Renal cortex interstitium (tissue), 15 donors: ENCODE results near the gene NUFIP1. TPM values are rescaled to one million over a fixed set of nuclear protein-coding genes. Genes with fewer than 3 reads are reported as not detected.
"Not testable (repeated sequence)": the region's sequence is repeated elsewhere in the genome, so short reads cannot be mapped to it uniquely, and the experiment has no call there.

ENCODE experiments used
- DNase-seq, 11 donors: peaks; one replicate each; pipeline ENCODE4 v3.0.0-alpha.2; 2013; ENCODE audit warnings: low read depth in 9 of 11, low spot score in 4 of 11; ENCODE audit errors: extremely low read depth in 1 of 11
- long read RNA-seq, 16 experiments: transcript quantifications; one replicate each; lab custom pipeline, GENCODE V29; 2026
- polyA plus RNA-seq, 3 donors: library from polyadenylated mRNA; unstranded; fragments of 120-200 nt; gene quantifications; one replicate each; pipeline ENCODE4 v1.2.1, GENCODE V29; 2013; ENCODE audit not compliant: insufficient read length in 3 of 3

The NUFIP1 gene
- 10 to 100 TPM; 11.3 to 14.9 (median 12.5) TPM for polyA plus RNA-seq
- long read RNA-seq, donor 1, partial matches to known transcripts, result 0 of 1 reads
- long read RNA-seq, donor 1, other reads (novel, unspliced or antisense), result 0 of 1 reads
- long read RNA-seq, donor 2, partial matches to known transcripts, result 0 of 1 reads
- long read RNA-seq, donor 2, other reads (novel, unspliced or antisense), result 0 of 1 reads
- long read RNA-seq, donor 3, transcript NUFIP1-201 (10 exons, 3,492 nt), result major isoform, 6 of 6 reads
- long read RNA-seq, donor 3, partial matches to known transcripts, result 0 of 6 reads
- long read RNA-seq, donor 3, other reads (novel, unspliced or antisense), result 0 of 6 reads
- long read RNA-seq, donor 4, partial matches to known transcripts, result 0 of 1 reads
- long read RNA-seq, donor 4, other reads (novel, unspliced or antisense), result 0 of 1 reads
- long read RNA-seq, donor 5, result 0 reads
- long read RNA-seq, donor 6, transcript NUFIP1-201 (10 exons, 3,492 nt), result major isoform, 5 of 5 reads
- long read RNA-seq, donor 6, partial matches to known transcripts, result 0 of 5 reads
- long read RNA-seq, donor 6, other reads (novel, unspliced or antisense), result 0 of 5 reads
- long read RNA-seq, donor 7, partial matches to known transcripts, result 0 of 3 reads
- long read RNA-seq, donor 7, other reads (novel, unspliced or antisense), result 0 of 3 reads
- long read RNA-seq, donor 8, result 0 reads
- long read RNA-seq, donor 9, partial matches to known transcripts, result 5 of 7 reads
- long read RNA-seq, donor 9, other reads (novel, unspliced or antisense), result 0 of 7 reads
- long read RNA-seq, donor 10, partial matches to known transcripts, result 0 of 3 reads
- long read RNA-seq, donor 10, other reads (novel, unspliced or antisense), result 0 of 3 reads
- long read RNA-seq, donor 11, partial matches to known transcripts, result 0 of 2 reads
- long read RNA-seq, donor 11, other reads (novel, unspliced or antisense), result 0 of 2 reads
- long read RNA-seq, donor 12, partial matches to known transcripts, result 0 of 2 reads
- long read RNA-seq, donor 12, other reads (novel, unspliced or antisense), result 0 of 2 reads
- long read RNA-seq, donor 13, result 0 reads
- long read RNA-seq, donor 14, partial matches to known transcripts, result 0 of 2 reads
- long read RNA-seq, donor 14, other reads (novel, unspliced or antisense), result 0 of 2 reads
- long read RNA-seq, donor 15, result 0 reads
- long read RNA-seq, donor 16, transcript NUFIP1-201 (10 exons, 3,492 nt), result major isoform, 10 of 10 reads
- long read RNA-seq, donor 16, partial matches to known transcripts, result 0 of 10 reads
- long read RNA-seq, donor 16, other reads (novel, unspliced or antisense), result 0 of 10 reads

DNA sequence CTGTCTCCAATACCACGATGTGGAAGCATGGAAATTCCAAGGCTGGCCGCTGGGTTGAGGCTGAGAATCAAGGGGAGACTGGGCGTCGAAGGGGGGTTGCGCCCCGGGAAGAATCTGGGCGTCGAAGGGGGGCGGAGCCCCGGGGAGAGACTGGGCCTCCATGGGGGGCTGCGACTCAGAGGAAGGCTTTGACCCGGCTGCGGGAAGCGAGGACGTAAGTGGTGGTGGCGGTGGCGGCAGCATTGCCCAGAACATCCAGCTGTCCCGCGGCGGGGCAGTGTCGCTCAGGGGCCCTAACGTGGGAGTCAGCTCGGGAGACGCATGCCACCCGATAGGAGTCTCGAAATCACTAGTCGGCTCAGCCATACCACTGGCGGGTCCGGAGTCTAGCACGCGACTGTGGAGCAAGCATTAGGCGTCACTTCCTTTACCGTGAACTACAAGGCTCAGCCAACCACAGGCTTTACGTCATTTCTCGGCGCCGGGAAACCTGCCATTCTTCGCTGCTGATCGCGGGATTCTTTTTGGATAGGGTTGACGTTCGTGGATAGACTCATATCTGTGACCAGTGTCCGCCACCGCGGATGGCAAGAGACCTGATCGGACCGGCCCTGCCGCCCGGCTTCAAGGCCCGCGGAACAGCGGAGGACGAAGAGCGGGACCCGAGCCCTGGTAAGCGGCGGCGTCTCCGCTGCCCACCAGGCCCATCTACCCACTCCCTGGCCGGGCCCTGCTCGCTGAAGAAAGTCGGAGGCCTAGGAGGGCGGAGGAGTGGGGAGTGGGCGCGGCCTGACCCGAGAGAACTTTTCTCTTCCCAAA lies at the start of gene NUFIP1, which contains the start of gene GPALPP1:
Gene NUFIP1 (minus strand): TSS at position 401 of the 819 bp plus-strand sequence. CDS start 35 bp downstream, at position 366.
Gene GPALPP1 (plus strand): TSS at position 468 of the 819 bp plus-strand sequence. CDS start 117 bp downstream, at position 585.
- DNase-seq, result peak; percentile 82 to 95 (median 92)

DNA sequence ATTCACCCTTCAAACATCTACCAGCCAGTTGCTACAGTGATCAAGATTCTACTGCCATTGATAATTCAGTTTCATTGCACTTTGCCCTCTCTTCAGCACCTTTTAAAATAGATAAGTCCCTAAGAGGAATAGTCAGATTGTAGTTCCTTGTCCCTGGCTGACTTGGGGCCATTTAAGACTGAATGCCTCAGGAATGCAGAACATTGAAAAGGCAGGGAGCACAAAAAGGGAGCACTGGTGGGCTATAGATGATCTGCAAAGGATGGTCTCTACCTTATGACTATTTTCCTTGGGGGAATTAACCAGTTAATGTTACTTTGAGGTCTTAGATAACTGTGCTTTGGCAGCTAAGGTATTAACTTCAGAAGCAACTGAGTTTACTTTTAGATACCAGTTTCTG lies 46.9 kb upstream of the NUFIP1 start:
- DNase-seq, result no peak

DNA sequence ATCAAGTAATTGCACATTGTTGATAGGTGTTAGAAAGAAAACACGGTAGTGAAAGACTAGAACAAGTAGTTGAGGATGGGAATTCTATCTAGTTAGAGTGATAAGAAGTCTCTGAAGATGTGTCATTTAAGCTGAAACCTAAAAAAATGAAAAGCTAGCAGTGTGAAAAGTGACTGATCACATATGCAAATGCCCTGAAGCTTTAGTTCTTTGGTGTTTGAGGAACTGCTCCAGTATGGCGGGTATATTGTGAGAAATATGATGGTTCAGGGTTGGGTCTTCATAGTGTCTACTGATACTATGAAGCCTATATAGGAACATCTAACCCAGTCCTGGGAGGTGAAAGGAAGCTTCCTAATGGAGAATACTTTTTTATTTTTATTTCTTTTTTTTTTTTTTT lies 45.1 kb upstream of the NUFIP1 start:
- DNase-seq, result no peak

DNA sequence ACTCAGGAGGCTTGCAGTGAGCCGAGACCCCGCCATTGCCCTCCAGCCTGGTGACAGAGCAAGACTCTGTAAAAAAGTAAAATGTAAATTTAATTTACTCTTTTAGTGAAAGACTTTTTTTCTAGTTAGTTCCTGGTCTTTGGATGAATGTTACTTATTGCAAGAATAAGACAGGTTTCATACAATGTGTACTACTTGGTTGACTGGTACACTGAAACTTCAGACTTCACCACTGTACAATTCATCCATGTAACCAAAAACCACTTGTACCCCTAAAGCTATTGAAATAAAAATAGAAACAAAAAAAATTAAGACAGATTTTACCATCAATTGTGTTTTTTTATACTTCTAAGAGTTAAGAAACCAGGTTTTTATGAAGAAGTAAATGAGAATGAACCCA lies 35.6 kb upstream of the NUFIP1 start:
- DNase-seq, result no peak

DNA sequence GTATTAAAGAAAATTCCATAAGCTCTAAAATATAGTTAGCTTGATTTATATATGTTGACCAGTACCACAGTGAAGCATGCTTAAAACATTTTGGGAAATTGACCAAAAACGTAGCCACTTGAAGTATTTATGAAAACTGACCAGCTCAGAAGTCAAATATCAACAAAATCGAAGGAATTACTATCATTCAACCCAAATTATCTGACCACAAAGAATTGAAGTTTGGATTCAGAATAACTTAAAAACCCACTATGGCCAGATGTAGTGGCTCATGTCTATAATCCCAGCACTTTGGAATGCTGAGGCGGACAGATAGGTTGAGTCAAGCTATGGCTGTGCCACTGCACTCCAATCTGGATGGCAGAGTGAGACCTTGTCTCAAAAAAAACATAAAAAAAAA lies 32.0 kb upstream of the NUFIP1 start:
- no peak for DNase-seq

DNA sequence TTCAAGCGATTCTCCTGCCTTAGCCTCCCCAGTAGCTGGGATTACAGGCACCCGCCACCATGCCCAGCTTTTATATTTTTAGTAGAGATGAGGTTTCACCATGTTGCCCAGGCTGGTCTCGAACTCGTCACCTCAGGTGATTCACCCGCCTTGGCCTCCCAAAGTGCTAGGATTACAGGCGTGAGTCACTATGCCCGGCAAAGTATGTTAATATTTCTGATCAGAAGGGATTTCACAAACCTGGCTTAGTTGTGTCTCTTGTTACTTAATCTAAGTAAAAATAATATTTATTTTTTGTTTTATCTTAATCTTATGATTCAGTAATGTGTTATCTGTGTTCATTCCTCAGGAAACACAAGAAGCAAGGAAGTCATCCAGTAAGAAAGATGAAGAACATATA lies 30.7 kb upstream of the NUFIP1 start:
- DNase-seq, result not testable (repeated sequence)

DNA sequence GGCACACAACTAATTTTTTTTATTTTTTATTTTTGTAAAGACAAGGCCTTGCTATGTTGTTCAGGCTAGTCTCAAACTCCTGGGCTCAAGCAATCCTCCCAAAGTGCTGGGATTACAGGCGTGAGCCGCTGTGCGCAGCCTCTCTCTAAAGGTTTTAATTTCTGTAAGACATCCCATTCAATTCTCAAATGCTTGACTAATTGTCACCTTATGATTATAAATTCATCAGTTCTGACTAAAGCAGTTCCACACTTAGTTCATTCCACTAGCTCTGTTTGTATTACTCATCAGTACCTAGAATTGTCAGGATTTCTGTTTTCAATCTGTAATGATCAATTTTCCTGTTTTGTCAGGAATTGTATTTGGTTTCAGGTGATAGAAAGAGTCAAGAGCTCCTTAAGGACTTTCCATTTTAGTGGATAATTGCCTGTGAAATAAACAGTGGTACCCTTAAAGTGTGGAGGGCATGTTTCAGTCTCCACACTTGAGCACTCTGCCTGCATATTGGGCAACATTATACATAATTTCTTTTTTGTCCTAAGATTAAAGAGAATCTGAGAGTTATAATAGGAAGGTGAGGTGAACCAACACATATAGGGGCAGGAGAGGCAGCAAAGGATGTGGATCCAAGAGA lies 27.6 kb upstream of the NUFIP1 start:
- DNase-seq, result no peak

DNA sequence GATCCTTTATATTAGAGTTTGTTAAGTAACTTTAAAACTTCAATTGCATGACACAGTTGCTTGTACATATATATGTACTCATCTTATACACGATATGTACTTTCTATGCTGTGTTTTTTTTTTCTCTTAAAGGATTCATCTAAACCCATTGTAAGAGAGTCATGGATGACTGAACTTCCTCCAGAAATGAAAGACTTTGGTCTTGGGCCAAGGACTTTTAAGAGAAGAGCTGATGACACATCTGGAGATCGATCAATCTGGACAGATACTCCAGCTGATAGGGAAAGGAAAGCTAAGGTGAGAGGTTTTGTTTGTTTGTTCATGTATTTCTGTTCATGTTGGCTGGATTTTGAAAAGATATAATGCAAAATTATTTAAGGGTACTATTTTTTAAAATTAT lies 26.0 kb upstream of the NUFIP1 start:
- DNase-seq, result peak in 1 of 11 donors; percentile 5

DNA sequence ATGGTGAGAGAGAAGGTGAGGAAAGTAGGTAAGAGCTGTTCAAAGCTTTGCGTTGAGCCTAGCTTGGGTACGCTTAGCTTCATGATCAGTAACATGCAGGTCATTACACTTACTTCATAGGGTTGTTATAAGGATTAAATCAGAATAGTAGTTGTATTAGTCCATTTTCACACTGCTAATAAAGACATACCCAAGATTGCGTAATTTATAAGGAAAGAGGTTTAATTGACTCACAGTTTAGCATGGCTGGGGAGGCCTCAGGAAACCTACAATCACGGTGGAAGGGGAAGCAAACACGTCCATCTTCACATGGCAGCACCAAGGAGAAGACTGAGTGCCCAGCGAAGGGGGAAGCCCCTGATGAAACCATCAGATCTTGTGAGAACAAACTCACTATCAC lies 21.9 kb upstream of the NUFIP1 start:
- DNase-seq, result no peak

DNA sequence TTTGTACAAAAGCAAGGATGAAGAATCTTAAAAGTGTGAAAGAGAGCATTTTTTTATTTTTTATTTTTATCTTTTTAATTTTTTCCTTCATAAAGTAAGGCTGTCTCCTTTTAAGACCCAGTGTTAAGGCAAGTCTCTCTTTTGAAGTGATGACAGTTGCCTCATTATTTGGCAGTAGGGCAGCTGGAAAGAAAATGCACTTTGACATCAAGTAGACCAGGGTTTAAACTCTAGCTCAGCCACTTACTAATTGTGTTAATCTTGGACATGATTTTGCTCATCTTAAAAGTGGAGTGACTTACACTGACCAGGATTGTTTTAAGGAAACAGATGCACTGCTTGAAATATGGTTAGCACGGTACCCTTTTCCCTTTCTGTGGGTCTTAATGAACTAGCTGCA lies 18.6 kb upstream of the NUFIP1 start:
- no peak for DNase-seq

DNA sequence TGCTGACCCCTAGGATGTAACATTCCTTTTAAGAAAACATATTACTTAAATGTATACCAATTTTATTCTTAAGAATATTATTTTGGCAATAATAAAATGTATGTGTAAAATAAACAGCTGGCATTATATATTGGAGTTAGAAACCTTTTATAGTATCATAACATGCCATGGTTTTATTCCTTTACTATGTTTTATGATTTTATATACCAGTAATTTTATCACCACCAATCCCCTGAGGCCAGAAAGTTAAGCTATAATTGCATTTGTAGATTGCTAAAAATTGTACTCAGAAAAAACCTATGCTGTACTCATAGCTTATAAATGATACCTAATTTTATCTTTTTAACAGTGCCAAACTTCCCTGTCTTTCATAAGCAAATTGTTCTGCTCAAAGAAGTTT lies 18.0 kb upstream of the NUFIP1 start:
- no peak for DNase-seq

DNA sequence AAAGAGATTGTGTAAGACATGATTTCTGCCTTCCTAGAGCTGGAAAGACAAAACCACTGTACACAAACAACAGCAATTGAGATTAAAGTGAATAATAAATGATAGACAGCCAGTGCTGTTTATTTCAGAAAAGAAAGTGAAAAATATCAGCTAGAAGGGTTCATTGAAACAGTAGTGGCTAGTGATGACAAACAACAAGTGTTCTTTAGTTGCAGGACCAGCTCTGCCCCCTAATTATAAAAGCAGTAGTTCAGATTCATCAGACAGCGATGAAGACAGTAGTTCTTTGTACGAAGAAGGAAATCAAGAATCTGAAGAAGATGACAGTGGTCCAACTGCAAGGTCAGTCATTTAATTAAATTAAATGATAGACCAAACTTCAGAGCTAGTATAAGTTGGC lies 14.8 kb upstream of the NUFIP1 start:
- DNase-seq, result no peak

DNA sequence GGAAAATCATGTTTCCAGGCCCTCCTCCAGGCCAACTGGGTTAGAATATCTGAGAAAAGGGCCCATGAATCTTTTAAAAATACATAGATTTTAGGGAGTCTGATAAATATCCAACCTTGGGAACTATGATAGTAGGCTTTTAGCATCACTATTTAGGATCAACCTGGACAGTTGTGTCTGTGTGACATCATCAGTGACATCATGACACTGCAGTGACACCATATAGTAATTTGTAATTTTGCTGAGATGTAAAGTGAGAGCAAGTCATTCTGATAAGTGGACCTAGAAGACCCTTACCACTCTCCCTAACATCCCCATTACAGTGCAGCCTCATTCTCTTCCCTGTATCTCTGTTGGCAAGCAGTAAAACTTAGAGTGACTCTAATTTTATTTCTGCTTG lies 14.1 kb upstream of the NUFIP1 start:
- no peak for DNase-seq

DNA sequence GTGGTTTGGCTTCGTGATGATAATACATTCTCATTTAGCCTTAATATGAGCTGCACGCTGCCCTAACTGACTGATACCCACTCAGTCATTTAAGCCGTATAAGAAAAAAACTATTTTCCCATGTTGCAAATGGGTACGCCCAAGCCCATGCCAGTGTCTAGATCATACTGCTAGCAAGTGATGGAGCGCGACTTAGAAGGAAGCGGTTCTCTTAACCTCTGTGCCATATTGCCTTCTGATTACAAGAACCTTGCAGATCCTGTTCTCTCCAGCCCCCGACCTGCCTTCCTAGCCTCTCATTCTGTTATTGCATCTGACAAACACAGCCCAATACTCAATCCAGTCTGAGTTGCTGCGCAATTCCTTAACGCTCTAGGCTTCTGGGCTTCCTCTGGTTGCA lies 670 bp upstream of the NUFIP1 start:
- no peak for DNase-seq

DNA sequence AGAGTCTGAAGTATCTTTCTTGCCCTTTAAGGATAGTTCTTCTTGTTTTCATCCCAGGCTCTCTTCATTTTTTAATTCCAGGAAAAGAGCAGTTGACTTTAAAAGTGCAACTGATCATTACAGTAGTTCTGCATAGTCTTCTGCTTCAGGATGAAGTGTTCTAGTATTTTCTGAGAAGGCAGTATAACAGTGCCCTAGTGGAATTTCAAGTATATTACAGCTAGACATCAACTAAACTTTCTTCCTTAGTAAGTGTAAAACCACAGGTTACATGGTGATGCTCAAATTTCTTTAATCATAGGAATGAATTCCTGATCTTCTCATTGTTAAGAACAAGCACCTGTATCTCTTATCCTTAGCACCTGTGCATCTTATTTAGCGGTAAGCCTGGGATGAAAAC lies 10.9 kb downstream of the NUFIP1 start:
- DNase-seq, result no peak

DNA sequence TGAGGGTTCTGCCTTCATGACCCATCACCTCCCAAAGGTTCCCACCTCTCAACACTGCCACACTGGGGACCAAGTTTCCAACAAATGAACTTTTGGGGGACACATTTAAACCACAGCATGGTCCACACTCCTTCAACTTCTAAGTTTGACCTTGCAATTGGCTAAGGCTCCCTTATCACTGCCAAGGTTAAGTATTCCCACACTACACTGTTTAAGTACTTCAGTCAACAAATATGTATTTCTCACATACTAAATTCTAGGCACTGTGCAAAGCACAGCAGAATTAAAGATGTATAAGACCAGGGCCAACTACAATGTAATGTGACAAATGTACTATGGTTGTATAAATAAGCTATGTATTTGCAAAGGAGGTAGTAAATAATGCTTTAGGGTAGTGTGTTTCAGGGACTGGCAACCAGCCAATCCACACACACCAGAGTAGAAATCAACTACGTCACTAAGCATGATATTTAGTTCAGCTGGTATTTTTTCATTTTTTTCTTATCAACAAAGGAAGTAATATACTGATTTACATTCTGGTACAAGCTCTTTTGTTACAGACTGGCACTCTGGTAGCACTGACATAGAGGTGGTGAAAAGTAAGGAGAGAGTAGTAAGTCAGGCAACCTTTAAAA lies 12.2 kb downstream of the NUFIP1 start:
- DNase-seq, result no peak

DNA sequence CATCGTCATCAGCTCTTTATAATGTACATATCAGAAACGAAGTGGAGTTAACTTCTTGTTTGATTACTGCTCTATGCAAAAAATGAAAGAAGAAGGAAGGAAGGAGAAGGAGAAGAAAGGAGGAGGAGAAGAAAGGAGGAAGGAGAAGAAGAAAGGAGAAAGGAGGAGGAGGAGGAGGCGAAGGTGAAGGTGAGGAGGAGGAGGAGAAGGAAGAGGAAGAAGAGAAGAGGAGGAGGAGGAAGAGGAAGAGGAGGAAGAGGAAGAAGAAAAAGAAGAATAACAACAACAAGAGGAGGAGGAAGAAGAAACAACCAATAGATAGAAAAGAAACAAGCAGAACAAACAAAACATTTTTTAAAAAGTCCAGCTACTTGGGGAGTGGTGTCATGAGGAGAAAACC lies 13.1 kb downstream of the NUFIP1 start:
- no peak for DNase-seq
